NCI-H460 (cell line): ENCODE results near the gene KLK15. TPM values are rescaled to one million over a fixed set of nuclear protein-coding genes. Genes with fewer than 3 reads are reported as not detected.
"Not testable (repeated sequence)": the region's sequence is repeated elsewhere in the genome, so short reads cannot be mapped to it uniquely, and the experiment has no call there.

Experiments
- DNase-seq: peaks from one replicate; pipeline ENCODE4 v3.0.0-alpha.2; 2016; ENCODE audit warnings: low read depth; ENCODE audit errors: extremely low read depth
- total RNA-seq: library from RNA; depleted of rRNA; stranded (reverse); fragments of >200 nt; shearing (Covaris generic); gene quantifications from 2 replicates; pipeline ENCODE4 v1.2.3, GENCODE V29; 2014

KLK15 gene
- total RNA-seq, 1 experiment from 2014 or later: not detected

DNA sequence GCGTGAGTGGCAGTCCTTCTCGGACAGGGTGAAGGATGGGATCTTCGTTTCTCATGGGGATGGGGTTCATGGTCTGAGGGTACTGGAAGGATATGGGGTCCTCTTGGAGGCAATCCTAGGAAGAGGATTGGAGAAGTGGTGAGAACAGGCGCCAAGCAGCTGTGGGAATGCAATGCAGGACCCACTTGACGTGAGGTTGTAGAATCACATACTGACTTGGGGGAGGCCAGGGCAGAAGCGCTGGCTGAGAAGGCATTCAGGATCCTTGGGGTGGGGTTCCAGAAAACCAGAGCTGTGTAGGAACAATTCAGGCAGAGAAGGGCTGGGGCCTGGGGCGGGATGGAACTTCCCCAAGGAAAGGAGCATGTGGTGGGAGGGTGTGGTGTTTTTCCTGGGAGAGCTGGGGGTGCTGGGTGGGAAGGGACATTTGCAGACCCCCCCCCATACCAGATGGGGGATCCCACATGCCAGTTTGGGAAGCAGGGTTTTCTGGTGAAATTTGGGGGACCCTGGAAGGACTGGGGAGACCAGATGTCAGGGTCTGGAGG, 10.6 kb downstream of the KLK15 start:
- DNase-seq: no peak

DNA sequence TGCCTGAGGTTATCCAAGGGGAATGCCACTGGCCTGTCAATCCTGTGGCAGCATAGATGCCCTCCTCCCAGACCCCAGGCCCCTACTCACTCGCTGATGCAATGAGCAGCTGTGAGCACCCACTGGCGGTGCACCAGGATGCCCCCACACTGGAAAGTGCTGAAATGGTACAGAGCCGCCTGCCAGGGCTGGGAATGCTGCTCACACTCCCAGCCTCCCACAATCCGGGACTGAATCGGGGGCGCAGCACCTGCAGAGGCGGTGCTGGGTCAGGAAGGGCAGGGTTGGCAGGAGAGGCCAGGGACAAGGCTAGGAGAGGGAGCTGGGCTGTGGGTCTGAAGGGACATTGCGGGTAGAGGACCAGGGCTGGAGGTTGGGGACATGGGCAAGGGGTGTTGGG, 11.8 kb downstream of the KLK15 start:
- no peak for DNase-seq

DNA sequence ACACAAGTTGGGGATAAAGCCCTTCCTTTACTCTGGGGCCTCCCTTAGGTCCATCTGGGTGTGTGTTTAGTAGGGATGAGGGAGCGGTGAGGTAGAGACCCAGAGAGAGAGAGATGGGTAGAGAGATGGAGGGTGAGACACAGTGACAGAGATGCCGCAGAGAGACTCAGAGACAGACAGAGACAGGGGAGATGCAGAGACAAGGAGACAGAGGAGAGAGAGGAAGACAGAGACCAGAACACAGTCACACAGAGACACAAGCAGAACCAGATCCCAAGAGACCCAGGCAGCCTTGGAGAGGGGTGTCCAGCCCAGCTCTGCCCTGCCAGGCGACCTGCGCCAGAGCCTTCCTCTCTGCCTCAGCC, 12.1 kb downstream of the KLK15 start:
- no peak for DNase-seq

DNA sequence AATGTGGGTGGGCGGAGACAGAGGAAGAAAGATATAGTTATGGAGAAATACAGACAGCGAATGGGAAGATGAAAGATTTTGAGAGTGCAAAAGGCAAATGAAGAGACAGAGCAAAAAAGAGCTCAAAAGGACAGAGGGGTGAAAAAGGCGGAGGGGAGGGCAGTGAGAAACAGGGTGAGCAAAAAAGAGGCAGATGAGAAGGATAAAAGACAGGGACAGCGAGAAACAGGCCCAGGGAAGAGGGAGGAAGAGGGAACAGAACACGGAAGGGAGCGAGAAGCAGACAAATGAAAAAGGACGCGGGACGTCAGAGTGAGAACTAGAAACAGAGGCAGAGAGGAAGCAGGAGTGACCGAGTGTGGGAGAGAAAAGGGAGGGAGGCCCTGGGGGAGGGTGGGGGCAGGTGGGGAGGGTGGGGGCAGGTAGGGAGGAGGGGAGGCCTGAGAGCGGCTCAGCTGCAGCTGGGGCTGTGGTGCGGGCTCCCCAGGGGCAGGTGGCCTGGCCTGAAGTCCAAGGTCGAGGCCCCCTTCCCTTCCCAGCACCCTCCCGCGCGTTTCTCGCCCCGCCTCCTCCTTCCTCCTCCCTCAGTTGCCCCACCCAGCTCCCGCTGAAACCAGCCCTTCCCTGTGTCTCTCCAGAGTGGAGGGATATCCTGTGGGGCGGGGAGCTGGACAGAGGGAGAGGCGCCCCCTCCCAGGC, 12.7 kb downstream of the KLK15 start:
- DNase-seq: no peak

DNA sequence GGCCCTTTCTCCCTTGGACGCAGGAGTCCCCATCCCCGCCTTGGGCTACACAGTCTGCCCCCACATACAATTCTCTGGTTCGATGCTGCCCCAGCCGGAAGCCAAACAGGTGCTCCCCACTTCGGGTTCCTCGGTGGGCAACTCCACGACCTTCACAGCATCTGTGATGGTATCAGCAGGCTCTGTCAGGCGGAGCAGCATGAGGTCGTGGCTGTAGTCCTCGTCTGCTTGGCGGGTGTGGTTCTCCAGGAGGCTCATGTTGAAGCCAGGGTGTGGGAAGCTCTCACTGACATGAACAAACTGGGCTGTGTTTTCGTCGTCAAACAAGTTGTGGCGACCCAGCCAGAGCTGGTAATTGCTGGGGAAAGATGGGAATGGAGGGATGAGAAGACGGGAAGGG, 13.3 kb downstream of the KLK15 start:
- no peak for DNase-seq

DNA sequence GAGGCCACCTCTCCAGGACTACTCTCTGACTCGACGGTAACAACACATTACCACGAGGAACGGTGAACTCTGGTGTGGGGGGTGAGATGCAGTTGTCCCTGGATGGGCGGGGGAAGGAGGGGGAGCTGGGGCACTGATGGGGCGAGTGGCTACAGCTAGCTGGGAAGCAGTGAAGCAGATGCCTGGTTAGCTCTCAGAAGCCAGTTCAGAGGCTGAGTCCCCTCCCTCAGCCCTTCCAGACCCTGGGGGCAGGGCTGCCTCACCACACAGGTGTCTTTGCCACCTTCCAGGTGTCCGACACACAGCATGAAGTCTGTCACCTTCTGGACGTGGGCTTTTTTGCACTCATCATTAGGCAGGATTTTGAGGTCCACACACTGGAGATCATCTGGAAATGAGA, 13.7 kb downstream of the KLK15 start:
- DNase-seq: no peak

DNA sequence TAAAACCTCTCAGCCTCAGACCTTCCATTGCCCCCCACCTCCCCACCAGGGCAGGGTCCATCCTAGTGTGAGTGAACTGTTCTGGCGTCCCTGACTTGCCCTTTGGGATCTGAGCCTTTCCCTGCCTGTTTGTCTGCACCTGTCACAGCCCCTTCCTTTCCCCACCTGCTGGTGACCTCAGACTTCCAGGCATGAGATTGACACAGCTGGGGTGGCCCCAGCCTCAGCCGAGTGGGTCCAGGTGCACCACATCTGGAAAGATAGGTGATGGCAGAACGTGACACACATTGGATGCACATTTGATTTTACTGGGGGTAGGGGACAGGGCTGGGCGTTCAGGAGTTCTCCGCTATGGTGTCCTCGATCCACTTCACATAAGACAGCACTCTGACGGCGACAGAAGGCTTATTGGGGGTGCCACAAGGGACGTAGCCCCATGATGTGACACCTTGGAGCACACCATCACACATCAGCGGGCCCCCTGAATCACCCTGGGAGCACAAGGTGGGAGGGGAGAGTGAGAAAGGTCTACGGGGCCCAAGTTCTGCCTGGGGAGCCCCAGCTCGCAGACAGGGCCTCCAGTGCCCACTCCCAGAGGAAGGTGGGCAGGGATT, 14.4 kb downstream of the KLK15 start:
- DNase-seq: no peak

DNA sequence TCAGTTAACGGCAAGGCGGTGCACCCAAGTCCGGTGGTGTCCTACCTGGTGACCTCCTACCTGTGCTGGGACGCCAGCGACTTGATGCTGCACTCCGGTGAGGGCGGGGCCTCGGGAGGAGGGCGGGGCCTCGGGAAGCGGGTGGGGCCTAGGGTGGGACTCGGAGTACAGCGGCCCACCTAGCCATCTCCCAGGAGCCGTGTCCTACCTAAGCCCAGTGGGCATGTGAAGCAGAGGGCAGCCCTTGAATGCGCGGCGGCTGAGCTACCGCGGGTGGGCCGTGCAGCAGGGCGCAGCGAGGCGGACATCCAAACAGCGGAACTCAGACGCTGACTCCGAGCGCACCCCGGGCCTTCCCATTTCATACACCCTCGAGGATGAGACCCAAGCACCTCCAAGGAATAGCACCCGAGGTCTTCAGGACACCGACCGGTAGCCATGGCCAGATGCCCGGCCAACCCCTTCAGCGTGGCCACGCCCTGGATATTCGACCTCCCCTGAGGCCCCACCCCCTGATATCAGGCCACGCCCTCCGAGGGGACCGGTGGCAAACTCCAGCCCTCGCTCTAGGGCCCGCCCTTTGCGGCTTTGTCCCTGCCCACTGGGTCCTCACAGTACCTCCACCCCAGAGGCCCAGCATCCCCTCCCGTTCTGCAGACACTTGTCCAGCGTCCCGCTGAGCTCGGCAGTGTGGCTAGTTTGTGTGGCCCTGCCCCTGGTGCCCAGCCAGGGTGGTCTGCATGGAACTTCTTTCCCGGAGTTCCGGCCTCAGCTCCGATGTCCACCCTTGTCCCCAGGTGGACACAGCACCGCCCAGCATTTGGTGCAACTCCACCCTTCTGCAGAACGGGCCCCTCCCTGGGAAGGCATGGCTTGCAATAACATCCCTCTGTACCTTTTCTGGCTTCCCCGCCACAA, 15.2 kb downstream of the KLK15 start:
- peak; percentile 54 for DNase-seq

DNA sequence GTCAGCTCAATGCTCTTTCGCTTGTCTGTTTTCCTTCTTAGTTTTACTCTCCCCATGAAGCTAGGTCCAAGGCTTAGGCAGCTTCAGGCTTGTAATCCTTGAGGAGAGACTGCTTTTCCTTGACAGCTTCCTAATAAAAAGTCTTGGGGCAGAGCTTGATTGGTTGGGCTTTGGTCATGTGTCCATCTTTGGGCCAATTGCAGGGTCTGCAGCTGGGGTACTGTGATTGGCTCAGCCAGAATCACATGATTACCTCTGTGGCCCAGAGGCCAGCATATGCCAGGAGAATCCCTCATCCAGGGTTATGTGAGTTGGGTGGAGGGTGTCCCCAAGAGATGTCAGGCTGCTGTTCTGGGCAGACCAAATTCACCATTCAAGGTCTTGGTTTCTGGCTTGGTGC, 17.9 kb downstream of the KLK15 start:
- DNase-seq: no peak

DNA sequence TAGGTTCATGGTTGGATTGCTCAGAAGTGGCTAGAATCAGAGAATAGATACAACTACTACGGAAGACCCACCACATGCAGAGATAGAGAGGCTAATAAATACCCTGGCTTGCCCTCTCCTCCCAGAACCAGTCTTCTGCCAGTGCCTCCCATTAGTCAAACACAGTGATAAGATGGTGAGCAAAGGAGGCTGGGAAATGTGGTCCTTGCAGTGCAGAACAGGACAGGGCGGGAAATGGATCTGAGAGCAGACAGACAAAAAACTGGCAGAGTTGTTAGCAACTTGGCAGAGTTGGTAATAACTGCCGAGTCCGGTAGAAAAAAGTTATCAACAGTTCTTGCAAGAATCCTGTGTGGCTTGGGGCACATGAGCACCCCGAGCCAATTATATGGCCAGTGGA, 18.5 kb downstream of the KLK15 start:
- no peak for DNase-seq

DNA sequence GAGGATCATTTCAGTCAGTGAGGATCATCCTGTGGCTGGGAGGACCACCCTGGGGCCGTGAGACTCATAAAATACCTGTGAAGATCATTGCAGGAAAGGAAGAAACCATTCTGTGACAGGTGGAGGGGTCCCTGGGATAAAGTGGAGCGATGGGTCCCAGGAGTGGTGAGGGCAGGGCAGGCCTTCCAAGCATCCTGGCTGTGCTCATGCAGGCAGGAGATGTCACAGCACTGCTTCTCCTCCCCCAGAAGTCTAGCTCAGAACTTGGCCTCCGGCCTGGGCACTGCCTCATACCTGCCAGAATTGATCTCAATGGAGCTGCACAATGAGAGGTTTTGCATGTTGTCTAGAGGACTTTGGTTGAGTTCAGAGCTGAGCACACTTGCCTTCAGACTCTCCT, 20.9 kb downstream of the KLK15 start:
- no peak for DNase-seq

DNA sequence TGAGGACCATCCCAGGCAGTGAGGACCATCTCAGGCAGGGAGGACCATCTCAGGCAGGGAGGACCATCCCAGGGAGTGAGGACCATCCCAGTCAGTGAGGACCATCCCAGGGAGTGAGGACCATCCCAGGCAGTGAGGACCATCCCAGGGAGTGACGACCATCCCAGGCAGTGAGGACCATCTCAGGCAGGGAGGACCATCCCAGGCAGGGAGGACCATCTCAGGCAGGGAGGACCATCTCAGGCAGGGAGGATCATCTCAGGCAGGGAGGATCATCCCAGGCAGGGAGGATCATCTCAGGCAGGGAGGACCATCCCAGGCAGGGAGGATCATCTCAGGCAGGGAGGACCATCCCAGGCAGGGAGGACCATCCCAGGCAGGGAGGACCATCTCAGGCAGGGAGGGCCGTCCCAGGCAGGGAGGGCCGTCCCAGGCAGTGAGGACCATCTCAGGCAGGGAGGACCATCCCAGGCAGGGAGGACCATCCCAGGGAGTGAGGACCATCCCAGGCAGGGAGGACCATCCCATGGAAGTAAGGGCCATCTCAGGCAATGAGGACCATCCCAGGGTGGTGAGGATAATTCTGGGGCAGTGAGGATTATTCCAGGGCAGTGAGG, 21.6 kb downstream of the KLK15 start:
- not testable (repeated sequence) for DNase-seq

DNA sequence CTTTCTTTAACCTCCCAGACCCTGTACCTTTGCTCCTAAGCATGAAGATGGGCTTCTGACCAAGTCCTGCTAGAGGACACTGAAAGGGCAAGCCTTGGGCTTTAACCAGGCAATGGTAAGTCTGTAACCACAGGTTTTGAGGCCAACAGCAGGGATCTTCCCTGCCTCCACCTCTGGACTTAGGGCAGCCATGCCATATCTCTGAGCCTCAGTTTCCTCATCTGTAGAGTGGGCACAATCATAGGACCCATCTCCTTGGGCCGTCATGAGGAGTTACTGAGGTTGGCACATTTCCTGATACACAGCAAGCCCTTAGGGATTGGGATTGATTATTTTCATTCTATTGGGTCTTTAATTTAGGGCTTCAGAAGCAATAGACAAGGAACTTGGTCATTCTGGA, 24.5 kb downstream of the KLK15 start:
- no peak for DNase-seq

DNA sequence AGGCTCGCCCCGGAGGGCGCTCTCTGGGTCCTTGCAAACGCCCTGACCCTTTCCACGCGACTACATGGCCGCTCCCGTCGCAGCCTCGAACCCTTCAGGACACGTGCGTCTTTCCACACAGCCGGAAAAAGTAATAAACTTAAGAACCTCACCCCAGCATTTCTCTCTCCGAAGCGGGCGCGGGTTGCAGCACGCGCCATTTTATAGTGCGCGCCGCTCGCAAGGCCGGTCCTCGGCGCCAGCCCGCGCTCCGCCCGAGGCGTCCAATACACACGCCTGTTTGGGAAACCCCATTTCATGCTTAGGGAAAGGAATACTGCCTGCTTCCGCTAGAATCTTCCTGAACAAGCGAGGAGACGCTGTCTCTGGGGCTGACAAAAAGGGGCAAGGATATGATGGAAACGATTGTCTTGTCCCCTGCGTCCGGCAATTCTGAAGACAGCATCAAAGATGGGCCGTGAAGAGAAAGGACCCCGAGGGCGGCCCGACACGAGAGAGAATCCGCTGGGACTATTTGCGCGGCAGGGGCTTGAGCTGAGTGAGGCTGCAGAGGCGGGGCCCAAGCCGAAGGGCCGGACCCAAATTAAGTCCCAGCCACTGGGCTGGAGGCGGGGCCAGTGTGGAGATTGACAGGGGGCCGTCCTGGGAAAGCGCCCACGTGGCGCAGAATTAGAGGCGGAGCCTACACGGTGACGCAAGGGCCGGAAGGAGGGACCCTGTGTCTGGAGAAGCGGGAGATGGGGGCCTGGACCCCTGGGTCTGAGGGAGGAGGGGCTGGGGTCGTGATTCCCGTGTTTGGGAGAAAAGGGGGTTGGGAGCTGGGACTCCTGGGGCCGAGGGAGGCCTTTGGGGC, 28.7 kb downstream of the KLK15 start:
- peak; percentile 97 for DNase-seq

DNA sequence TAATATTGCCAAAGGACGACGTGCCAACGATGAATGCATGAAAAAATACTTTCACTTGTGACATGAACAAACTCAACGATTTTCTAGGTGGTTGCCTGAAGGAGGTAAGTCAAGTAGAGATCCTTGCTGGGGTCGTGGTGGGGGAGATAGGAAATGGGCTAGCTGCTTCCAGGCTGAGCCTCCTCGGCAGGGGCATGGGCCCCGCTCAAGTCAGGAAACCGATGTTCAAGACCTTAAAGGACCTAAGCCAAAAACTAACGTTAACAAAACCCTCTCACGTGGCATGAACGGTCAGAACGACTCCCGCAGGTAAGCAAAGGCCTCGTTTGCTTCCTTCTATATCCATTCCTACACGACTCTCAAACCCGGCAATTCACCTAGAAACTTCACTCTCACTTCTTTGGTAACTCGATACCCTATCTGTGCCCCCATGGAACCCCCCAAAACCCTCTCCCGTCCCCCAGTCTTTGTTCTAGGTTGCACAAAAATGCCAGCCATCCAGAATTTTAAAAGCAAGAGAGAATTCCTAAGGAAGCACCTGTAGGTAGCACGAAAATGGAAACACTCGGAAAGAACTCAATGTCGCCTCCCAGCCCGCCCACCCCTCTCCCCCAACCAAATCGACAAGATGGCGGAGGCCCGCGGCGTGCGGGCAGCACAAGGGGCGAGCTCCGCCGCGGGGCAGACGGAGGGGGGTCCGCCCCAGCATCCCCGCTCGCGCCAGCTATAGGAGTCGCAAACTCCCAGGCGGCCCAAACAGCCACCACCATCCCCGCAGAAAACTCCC, 29.5 kb downstream of the KLK15 start:
- DNase-seq: no peak

DNA sequence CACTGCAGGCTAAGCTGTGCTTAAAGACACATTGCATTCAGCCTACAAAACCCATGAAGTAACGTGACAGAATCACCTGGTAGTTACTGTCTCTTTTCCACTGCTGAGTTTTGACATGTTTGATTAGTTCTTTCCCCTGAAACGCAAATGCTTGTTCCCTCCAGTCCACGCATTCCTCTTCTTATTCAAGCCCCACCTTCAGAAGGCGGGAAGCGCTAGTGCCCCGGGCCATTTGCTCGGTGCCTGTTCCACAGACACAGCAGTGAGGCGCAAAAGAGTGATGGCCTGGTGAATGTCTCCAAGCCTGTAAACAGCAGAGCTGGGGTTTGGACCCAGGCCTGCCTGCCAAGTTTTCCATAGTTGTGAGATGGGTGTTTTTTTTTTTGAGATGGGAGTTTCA, 32.3 kb downstream of the KLK15 start:
- DNase-seq: no peak

DNA sequence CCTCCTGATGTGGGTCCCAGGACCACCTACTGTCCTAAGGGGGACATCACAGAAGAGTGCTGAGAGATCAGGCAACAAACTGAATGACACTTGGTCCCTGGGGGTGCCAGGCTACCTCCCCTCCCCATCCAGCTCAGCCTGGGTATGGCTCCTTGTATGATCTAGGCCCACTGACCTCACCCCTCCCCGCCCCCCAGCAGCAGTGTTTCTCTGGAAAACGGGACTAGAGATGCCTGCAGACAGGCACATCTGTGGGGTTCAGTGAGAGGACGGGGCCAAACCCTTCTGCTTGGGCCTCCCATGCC, 33.9 kb downstream of the KLK15 start:
- no peak for DNase-seq

DNA sequence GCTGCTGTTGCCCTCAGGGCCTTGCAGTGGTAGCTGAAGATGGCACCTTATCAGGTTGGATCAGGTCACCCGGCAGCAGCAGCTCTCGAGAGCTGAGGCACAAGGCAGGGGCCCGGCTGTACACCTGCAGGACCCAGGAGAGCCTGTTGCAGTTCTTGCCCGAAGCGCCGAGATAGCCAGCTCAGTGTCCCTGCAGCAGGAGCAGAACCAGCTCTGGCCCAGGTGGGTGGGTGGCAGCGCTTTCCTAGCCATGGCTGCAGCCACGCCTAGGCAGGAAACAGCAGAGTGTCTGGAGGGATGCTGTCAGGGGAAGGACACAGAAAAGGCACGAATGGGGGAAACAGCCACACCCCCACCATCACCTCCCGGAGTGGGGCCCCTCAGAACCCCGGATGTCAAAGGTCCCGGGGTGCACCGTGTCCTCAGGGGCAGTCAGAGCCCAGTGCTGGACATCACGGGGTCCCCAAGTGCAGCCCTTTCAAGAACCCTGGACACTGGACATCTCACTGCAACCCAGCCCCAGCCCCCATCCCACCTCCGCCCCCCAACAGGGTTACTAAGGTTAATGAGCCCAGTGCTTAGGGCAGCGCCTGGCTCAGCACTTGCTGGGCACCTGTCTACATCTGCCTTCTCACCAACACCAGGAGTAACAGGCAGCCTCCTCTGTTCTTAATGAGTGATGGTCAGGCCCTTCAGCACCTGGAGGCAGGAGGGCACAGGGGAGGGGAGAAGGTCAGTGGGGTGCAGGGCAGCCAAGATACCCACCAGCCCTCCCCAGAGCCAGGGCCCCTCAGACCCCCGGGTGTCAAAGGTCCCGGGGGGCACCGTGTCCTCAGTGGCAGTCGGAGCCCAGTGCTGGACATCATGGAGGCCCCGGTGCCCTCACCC, 34.5 kb downstream of the KLK15 start:
- DNase-seq: no peak
